Stomach (tissue), 9 donors: ENCODE results near the gene NXPE3. TPM values are rescaled to one million over a fixed set of nuclear protein-coding genes. Genes with fewer than 3 reads are reported as not detected.

ENCODE experiments used
- DNase-seq, 2 donors: peaks; one replicate each; pipeline versions ENCODE4 v3.0.0 to v3.0.0-alpha.2; 2013 to 2019
- H3K27ac ChIP-seq, 5 donors: fragments of 200-600 bp in 4 of 5; sonication (generic) in 4 of 5; one replicate each; pipeline ENCODE4 v1.5.1; 2013 to 2019; ENCODE audit warnings: mild to moderate bottlenecking in 1 of 5, moderate library complexity in 1 of 5
- H3K27me3 ChIP-seq, 3 donors: fragments of 200-600 bp; sonication (generic); one replicate each; pipeline ENCODE4 v1.5.1; 2017 to 2019; ENCODE audit warnings: mixed run types in 1 of 3
- H3K36me3 ChIP-seq, 4 donors: fragments of 200-600 bp; sonication (generic); 1 replicate in 3 of 4; 2 replicates in 1 of 4; pipeline ENCODE4 v1.5.1; 2016 to 2019
- H3K4me1 ChIP-seq, 4 donors: fragments of 200-600 bp; sonication (generic); one replicate each; pipeline ENCODE4 v1.5.1; 2016 to 2019
- H3K4me3 ChIP-seq, 4 donors: fragments of 200-600 bp; sonication (generic) in 3 of 4; one replicate each; pipeline ENCODE4 v1.5.1; 2016 to 2019; ENCODE audit warnings: mild to moderate bottlenecking in 1 of 4
- H3K9me3 ChIP-seq, 4 donors: fragments of 200-600 bp; sonication (generic); one replicate each; pipeline ENCODE4 v1.5.1; 2016 to 2019
- EP300 ChIP-seq: sonication (generic); formaldehyde crosslinking; IDR thresholded peaks from one replicate; pipeline ENCODE4 v1.6.1; 2017; ENCODE audit warnings: antibody characterized with exemption
- POLR2A ChIP-seq, 4 donors: fragments of 450-650 bp; IDR thresholded peaks; one replicate each; pipeline ENCODE4 v1.6.1; 2016; ENCODE audit warnings: antibody characterized with exemption in 4 of 4, control low read depth in 2 of 4, mild to moderate bottlenecking in 1 of 4, moderate library complexity in 1 of 4
- POLR2AphosphoS5 ChIP-seq, 3 donors: sonication (generic); formaldehyde crosslinking; IDR thresholded peaks; one replicate each; pipeline ENCODE4 v1.6.1; 2016; ENCODE audit warnings: antibody characterized with exemption in 3 of 3
- whole genome bisulfite sequencing, 5 donors: extraction: QIAGEN DNeasy Blood & Tissue Kit in 3 of 5; methylation state at CpG; one replicate each; pipeline versions ENCODE4 v1.1.5 to v1.1.7; 2013 to 2018; 5-methylcytosine and 5-hydroxymethylcytosine counted together
- intact Hi-C: fragments of 100-400 bp; cut with DNase I; formaldehyde crosslinking; loops from one replicate; pipeline ENCODE4 v1.15.1; 2023; ENCODE audit warnings: low total_unique reads
- polyA plus RNA-seq, 3 donors: library from polyadenylated mRNA; stranded (reverse); fragments of 200-250 nt; gene quantifications; one replicate each; pipeline ENCODE4 v1.2.3, GENCODE V29; 2013
- total RNA-seq, 5 donors: library from RNA; depleted of rRNA; stranded (reverse); fragments of >200 nt; gene quantifications; one replicate each; pipeline versions ENCODE4 v1.1.0 to v1.2.3, GENCODE V29; 2014 to 2016
- TF ChIP-seq, protein P1 (sequence below), 7 experiments: fragments of 450-650 bp in 4 of 7; fragments of 200-600 bp in 3 of 7; sonication (generic) in 3 of 7; IDR thresholded peaks; one replicate each; pipeline ENCODE4 v1.5.1; 2016 to 2019; ENCODE audit warnings: antibody characterized with exemption in 7 of 7, control low read depth in 2 of 7, mild to moderate bottlenecking in 1 of 7
- donor health status: healthy with polysubstance abuse.
- donor health status: Bipolar disorder and iron deficiency.
- donor health status: healthy.

NXPE3 gene
- total and polyA plus RNA-seq, 8 donors: 0.58 to 43.2 (median 6.0) TPM

DNA sequence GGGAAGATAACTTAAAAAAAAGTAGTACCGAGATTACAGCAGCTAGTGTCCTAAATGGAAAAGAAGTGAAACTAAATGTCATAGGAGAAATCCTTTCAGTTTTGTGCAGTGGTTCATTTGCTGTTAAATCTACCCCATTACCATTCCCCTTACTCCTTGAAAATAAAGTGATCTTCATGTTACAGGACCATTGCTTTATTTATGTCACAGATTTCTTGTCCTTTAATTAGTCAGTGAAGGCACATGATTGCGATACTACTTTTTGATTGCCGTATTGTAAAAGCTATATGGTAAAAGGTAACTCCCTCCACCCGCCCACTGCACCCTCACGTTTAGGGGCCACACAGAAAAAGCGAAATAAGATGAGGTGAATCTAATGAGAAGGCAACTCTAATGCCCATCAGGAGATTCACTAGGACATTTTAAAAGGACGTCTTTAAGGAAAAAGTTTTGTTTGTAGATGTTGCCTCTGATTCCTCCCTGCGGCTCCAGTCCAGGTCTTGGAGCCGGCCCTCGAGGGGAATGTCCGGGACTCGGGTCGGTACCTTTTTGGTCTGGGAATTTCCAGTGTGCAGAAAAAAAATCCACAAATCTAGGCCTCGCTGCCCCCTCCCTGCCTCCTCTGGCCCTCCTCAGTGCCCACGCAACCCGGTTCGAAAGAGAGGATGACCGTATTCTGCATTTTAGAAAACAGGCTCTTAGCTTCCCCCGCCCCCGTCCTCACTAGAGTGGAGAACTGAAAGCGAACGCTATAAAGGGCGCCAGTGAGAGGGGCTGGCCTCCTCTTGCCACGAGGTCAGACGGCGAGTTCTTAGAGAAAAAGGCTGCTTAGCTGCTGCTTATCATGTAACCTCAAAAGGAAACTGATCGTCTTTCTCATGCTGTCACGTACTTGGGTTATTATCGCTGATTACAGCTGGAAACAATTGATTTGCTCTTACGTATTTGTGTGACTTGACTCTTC is 48.5 kb downstream of the NXPE3 start:
- WGBS, 5 donors: 0 to 2% (median 1%) methylated on average over 30 of the region's 30 CpGs
- peak overlapping the region; percentile 46 to 61 (median 54) for H3K4me3 ChIP-seq
- H3K4me1 ChIP-seq: peaks cover 22 to 45% (median 35%) of the 10 kb centered on the region in 4 donors
- H3K27me3 ChIP-seq: no peaks in the 10 kb centered on the region
- H3K9me3 ChIP-seq: no peaks in the 10 kb centered on the region
- H3K27ac ChIP-seq: peak overlapping the region; percentile 84 to 93 (median 90)
- no peaks in the 10 kb centered on the region for H3K36me3 ChIP-seq
- DNase-seq: peak; percentile 78 to 93
- TF ChIP-seq EP300 (no peak), POLR2AphosphoS5 (IDR thresholded peaks at IDR 0.05) (peak; percentile 44 to 84 (median 70)), POLR2A (IDR thresholded peaks at IDR 0.05) (peak in 2 of 4 donors; percentile 41 to 43)
- intact Hi-C loops: no loop called here

DNA sequence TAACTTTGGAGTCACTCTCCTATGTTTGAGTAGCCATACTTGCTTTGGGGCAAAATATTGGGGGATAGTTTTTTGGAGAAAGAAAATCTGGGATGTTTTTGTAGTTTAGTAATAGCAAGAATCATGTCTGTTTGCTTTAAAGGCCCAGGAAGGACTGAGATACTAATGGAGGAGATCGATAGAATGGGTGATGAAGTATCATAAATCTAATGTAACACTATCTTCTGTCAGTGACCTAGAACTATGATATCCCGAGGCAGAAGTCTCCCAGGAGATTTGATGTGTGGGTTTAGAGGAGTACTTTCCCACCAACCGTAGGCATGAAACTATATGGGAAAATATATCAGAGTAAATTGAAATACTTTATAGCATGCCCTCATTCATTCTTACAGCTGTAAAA is 49.3 kb downstream of the NXPE3 start:
- Histone ChIP-seq H3K36me3 (no peaks in the 10 kb centered on the region), H3K27me3 (no peaks in the 10 kb centered on the region), H3K4me3 (peak overlapping the region; percentile 46 to 61 (median 54)), H3K4me1 (peaks cover 22 to 50% (median 38%) of the 10 kb centered on the region in 4 donors), H3K9me3 (no peaks in the 10 kb centered on the region), H3K27ac (peak overlapping the region in 4 of 5 donors; percentile 84 to 93 (median 92))
- DNase-seq: no peak
- WGBS, 5 donors: 6 to 11% (median 8%) methylated on average over 3 of the region's 3 CpGs
- intact Hi-C loops: no loop called here
- TF ChIP-seq POLR2A (IDR thresholded peaks at IDR 0.05) (no peak), POLR2AphosphoS5 (IDR thresholded peaks at IDR 0.05) (no peak), EP300 (no peak)
- TF ChIP-seq, protein P1, sequence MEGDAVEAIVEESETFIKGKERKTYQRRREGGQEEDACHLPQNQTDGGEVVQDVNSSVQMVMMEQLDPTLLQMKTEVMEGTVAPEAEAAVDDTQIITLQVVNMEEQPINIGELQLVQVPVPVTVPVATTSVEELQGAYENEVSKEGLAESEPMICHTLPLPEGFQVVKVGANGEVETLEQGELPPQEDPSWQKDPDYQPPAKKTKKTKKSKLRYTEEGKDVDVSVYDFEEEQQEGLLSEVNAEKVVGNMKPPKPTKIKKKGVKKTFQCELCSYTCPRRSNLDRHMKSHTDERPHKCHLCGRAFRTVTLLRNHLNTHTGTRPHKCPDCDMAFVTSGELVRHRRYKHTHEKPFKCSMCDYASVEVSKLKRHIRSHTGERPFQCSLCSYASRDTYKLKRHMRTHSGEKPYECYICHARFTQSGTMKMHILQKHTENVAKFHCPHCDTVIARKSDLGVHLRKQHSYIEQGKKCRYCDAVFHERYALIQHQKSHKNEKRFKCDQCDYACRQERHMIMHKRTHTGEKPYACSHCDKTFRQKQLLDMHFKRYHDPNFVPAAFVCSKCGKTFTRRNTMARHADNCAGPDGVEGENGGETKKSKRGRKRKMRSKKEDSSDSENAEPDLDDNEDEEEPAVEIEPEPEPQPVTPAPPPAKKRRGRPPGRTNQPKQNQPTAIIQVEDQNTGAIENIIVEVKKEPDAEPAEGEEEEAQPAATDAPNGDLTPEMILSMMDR (IDR thresholded peaks at IDR 0.05): no peak

DNA sequence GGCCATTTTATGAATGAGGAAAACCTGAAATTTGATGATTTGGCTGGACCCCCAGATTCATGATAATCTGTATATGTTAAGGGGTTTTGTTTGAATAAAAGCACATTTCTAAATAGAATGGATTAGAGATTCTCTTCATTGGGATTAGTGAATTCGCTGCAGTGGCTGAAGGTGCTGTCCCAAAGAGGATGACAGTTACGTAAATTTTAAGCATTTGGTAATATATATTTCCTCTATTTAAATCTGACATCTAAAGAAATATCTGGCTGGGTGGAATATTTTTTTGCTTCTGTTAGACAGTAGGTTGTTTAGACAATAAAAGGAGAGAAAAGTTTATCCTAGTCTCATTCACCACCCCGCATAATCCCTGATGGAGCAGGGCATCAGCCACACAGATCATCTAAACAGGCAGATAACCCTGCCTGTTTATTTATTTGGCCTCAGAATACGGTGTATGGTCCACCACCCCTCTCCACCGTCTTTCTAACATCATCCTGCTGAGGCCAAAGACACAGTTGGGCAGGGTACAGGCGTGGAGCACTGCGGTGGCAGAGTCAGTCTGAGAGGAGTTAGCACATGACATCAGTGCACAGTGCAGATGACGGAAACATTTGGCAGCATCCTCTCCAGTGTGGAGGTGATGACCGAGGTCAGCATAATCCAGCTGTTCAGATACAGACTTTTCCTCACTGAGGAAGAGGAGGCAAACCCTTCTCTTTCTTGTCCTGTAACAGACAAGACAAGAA is 49.9 kb downstream of the NXPE3 start:
- Histone ChIP-seq H3K4me1 (peaks cover 23 to 56% (median 41%) of the 10 kb centered on the region in 4 donors), H3K9me3 (no peaks in the 10 kb centered on the region), H3K4me3 (peak overlapping the region; percentile 46 to 61 (median 54)), H3K27me3 (no peaks in the 10 kb centered on the region), H3K27ac (peak overlapping the region in 4 of 5 donors; percentile 84 to 93 (median 92)), H3K36me3 (no peaks in the 10 kb centered on the region)
- TF ChIP-seq POLR2AphosphoS5 (IDR thresholded peaks at IDR 0.05) (peak; percentile 56 to 63 (median 61)), POLR2A (IDR thresholded peaks at IDR 0.05) (no peak)
- TF ChIP-seq, protein P1 (IDR thresholded peaks at IDR 0.05): no peak
- intact Hi-C loops: no loop called here
- WGBS, 5 donors: 28 to 32% (median 29%) methylated on average over 9 of the region's 9 CpGs
- DNase-seq: peak; percentile 42 to 79

DNA sequence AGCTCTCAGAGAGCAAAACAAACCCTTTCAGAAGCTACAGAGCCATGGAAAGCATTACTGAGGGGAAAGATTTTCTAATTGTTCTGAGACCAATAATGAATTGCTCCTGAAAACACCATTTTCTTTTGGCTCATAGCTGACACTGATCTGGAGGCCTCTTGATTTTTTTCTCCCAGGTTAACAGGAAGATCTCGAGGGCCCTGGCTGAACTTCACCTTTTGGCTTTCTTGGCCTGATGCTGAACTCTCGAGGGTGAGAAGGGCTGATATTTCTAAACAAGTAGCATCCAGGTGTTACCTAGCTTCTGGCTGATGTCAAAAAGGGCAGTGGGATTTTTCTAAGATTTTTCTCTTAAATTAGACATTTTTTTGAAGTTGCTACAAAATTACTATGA is 50.4 kb downstream of the NXPE3 start:
- intact Hi-C loops: no loop called here
- DNase-seq: no peak
- Histone ChIP-seq H3K27ac (peak overlapping the region in 4 of 5 donors; percentile 84 to 93 (median 92)), H3K4me1 (peaks cover 29 to 61% (median 43%) of the 10 kb centered on the region in 4 donors), H3K36me3 (no peaks in the 10 kb centered on the region), H3K27me3 (no peaks in the 10 kb centered on the region), H3K9me3 (no peaks in the 10 kb centered on the region), H3K4me3 (peak overlapping the region in 3 of 4 donors; percentile 46 to 61 (median 49))
- no peak for TF ChIP-seq POLR2AphosphoS5 (IDR thresholded peaks at IDR 0.05)
- TF ChIP-seq, protein P1 (IDR thresholded peaks at IDR 0.05): no peak
- TF ChIP-seq POLR2A (IDR thresholded peaks at IDR 0.05): no peak
- WGBS, 5 donors: 38 to 61% (median 46%) methylated on average over 2 of the region's 2 CpGs
